HepG2 (cell line): ENCODE results near the gene GGT7. TPM values are rescaled to one million over a fixed set of nuclear protein-coding genes. Genes with fewer than 3 reads are reported as not detected.

Source experiments
- GZF1 ChIP-seq: sonication (generic); formaldehyde crosslinking; IDR thresholded peaks from 2 replicates; pipeline ENCODE4 v1.5.1; 2020; ENCODE audit warnings: mild to moderate bottlenecking, missing genetic modification reagents
- KIAA2018 ChIP-seq: sonication (generic); formaldehyde crosslinking; IDR thresholded peaks from 2 replicates; pipeline ENCODE4 v1.5.0; 2020; ENCODE audit warnings: mild to moderate bottlenecking, missing genetic modification reagents, borderline replicate concordance
- KLF6 ChIP-seq: IDR thresholded peaks from 2 replicates; pipeline ENCODE4 v1.8.0; 2016; ENCODE audit warnings: missing biosample characterization, missing genetic modification reagents
- MEIS2 ChIP-seq: sonication (generic); formaldehyde crosslinking; IDR thresholded peaks from 2 replicates; pipeline ENCODE4 v1.9.0; 2021; ENCODE audit warnings: mild to moderate bottlenecking, missing genetic modification reagents
- ZBTB34 ChIP-seq: sonication (generic); formaldehyde crosslinking; IDR thresholded peaks from 2 replicates; pipeline ENCODE4 v1.8.0; 2022; ENCODE audit warnings: mild to moderate bottlenecking, missing genetic modification reagents
- ZFP90 ChIP-seq: sonication (generic); formaldehyde crosslinking; IDR thresholded peaks from 2 replicates; pipeline ENCODE4 v1.8.0; 2022; ENCODE audit warnings: missing genetic modification reagents, mild to moderate bottlenecking, inconsistent platforms, borderline replicate concordance
- ZKSCAN1 ChIP-seq: fragments of 150-350 bp; IDR thresholded peaks from 2 replicates; pipeline ENCODE4 v1.6.1; 2014; ENCODE audit warnings: low read length
- ZNF598 ChIP-seq: sonication (generic); formaldehyde crosslinking; IDR thresholded peaks from 2 replicates; pipeline ENCODE4 v1.5.1; 2020; ENCODE audit warnings: mild to moderate bottlenecking, missing genetic modification reagents, borderline replicate concordance
- polyA plus RNA-seq, 8 experiments: library from polyadenylated mRNA; depleted of rRNA in 3 of 8; stranded (reverse) in 7 of 8; unstranded in 1 of 8; fragments of >200 nt; fragmentation: Illumina TruSeq in 4 of 8; extraction: Trizol in 4 of 8; gene quantifications; 2 replicates each; pipeline versions ENCODE4 v1.2.1 to v1.2.3, GENCODE V29; 2011 to 2016; ENCODE audit warnings: low read depth in 4 of 8, missing spikeins in 1 of 8, mixed read lengths in 1 of 8; ENCODE audit not compliant: insufficient read depth in 1 of 8
- total RNA-seq, 5 experiments: library from RNA; depleted of rRNA; stranded (reverse); fragments of >200 nt; fragmentation: Illumina TruSeq; extraction: Trizol; gene quantifications; 2 replicates each; pipeline ENCODE4 v1.2.3, GENCODE V29; 2016; ENCODE audit warnings: low read depth in 1 of 5

GGT7 gene
- total and polyA plus RNA-seq, 2 of the 13 experiments (the other 11 are each of a cell fraction or from before 2014, with no cell fraction given), result 6.6 to 23.0 TPM

- TF ChIP-seq KIAA2018 (CRISPR knock-in tag) (peak; percentile 66; the same call in 1 of the 2 replicates), GZF1 (CRISPR knock-in tag) (no peak), ZNF598 (CRISPR knock-in tag) (peak; percentile 68; the same call in 1 of the 2 replicates), MEIS2 (peak; percentile 67; the same call in 1 of the 2 replicates), ZKSCAN1 (0 out of 2 replicates have a peak, but pooled peaks have one; percentile 34), ZFP90 (CRISPR knock-in tag) (peak; percentile 65; the same call in 1 of the 2 replicates), ZBTB34 (no peak), KLF6 (CRISPR knock-in tag) (peak; percentile 72; the same call in 1 of the 2 replicates)
These were observed 4.0 kb upstream of the GGT7 start, which contains the start of gene ACSS2 (continued) for GRCh38 chr20:34876406-34877282.
